ENCODE data around the gene EIF4B.

DNA sequence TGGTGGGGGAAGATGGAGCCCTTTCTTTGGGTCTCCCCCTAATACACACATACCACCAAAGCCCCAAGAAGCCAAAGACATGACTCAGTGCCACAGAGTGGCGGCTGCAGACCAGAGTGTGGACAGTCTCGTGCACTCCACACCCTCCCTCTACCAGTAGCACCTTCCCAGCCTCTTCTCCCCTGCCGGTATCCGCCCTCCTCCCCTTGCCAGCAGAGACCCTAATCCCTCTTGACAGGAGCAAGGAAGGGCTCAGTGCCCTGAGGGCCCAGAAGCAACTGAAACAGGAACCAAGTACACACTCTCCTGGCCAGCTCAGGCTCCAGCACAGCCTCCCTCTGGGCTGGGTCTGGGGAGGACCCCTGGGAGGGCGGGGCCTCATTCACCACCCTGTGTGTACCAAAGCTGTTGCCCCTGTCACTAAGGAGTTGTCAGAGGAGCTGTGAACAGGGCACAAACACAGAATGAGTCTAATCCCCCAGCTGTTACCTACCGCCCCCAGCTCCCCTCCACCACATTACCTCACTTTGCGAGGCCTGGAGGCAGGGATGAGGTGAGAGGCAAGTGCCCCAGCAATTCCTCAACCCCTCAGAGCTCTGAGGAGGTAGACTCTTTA is 64.7 kb downstream of the EIF4B start:
- TF ChIP-seq CTCF (IDR thresholded peaks at IDR 0.05): no peak
- TF ChIP-seq POLR2A (IDR thresholded peaks at IDR 0.05): no peak
- no peak for TF ChIP-seq POLR2AphosphoS5 (IDR thresholded peaks at IDR 0.05)
